Prostate gland (tissue), 2 donors: ENCODE results near the gene TMCC1.

Experiments used
- POLR2AphosphoS5 ChIP-seq: sonication (generic); formaldehyde crosslinking; IDR thresholded peaks from one replicate; pipeline ENCODE4 v1.6.1; 2017; ENCODE audit warnings: antibody characterized with exemption
- TF ChIP-seq, protein P1 (sequence below), 4 experiments: fragments of 200-600 bp in 2 of 4; fragments of 450-650 bp in 2 of 4; sonication (generic) in 2 of 4; IDR thresholded peaks; 1 replicate in 3 of 4; 2 replicates in 1 of 4; pipeline ENCODE4 v1.5.1; 2016 to 2019; ENCODE audit warnings: antibody characterized with exemption in 4 of 4, mild to moderate bottlenecking in 2 of 4, moderate library complexity in 2 of 4

DNA sequence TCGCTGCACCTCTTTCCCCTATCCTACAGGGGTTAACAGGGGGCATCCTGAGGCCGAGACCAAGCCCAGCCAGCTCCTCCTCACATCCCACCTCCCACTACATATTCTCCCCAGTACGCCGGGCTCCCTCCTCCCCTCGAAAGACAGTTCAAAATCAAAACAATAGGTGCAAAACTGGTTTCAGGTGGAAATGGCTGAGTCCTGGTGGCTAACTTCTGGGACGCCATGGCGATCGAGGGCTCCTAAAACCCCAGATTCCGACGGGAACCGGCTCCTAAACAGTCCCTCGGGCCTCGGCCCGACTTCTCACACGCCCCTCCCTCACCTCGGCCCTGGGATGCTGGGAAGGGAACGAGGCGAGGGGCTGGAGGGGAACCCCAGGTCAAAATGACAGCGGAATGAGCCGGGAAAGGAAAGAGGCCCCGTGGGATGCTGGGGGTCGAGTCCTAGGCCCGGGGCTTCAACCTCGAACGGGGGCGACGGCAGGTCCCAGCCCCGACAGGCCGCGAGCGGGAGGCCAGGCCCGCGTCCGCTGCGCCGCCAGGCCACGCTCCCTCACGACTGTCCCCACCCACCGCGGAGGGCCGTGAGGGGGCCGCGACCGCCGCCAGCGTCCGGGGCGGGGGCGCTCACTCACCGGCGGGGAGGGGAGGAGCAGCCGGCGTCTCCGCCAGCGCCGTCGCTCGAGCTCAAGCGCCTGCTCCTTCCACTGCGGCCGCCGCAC, 492 bp downstream of the TMCC1 start:
- TF ChIP-seq, protein P1, sequence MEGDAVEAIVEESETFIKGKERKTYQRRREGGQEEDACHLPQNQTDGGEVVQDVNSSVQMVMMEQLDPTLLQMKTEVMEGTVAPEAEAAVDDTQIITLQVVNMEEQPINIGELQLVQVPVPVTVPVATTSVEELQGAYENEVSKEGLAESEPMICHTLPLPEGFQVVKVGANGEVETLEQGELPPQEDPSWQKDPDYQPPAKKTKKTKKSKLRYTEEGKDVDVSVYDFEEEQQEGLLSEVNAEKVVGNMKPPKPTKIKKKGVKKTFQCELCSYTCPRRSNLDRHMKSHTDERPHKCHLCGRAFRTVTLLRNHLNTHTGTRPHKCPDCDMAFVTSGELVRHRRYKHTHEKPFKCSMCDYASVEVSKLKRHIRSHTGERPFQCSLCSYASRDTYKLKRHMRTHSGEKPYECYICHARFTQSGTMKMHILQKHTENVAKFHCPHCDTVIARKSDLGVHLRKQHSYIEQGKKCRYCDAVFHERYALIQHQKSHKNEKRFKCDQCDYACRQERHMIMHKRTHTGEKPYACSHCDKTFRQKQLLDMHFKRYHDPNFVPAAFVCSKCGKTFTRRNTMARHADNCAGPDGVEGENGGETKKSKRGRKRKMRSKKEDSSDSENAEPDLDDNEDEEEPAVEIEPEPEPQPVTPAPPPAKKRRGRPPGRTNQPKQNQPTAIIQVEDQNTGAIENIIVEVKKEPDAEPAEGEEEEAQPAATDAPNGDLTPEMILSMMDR (IDR thresholded peaks at IDR 0.05) = no peak
- TF ChIP-seq POLR2AphosphoS5 = no peak
